ENCODE data around the gene ELFN2.
A peak's percentile ranks its signal among the peaks of the same experiment; 100 is the strongest.
"Not testable (repeated sequence)": the region's sequence is repeated elsewhere in the genome, so short reads cannot be mapped to it uniquely, and the experiment has no call there.

Gene ELFN2

DNA sequence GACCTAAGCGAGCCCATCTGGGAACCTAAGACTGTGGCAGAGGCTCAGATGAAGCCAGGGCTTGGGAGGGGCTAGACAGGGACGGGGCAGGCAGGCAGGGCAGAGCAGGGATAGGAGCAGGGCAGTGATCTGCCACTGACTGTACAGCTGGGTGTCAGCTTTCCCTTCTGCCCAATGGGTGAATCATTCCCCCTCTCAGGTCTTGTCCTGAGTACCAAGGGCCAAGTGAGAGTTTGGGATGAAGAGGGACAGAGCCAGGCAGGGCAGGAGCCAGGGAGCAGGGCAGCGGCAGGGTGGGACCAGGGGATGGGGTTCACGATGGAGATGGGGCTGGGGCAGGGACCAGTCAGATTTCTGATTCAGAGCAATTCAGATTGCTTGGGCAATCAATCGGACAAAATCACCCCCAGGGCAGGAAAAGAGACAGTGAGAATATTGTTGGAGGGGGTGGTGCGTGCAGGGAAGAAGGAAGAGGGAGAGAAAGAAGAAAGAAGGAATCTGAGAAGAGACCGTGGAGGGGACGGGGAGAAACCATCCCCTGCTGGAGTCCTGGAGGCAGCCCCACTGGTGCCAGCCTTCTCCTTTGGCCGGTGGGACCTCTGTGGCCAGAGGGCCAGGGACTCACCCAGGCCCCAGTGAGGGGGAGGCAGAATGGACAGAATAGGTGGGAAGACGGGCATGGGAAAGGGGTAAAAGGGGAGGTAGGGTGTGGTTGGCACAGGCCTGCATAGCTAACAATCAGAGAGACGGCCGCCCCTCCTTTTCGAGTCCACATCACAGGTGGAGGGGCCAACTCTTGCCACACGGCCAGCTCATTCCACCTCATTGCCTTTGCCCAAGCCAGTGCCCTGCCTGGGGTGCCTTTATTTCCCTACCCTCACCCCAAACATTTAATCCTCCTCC, 97.8 kb downstream of the ELFN2 start:
- H3K9me3 ChIP-seq (ENCODE audit: control insufficient read depth, low read length): no peaks in the 10 kb centered on the region
- peaks cover 46% of the 10 kb centered on the region for H3K27me3 ChIP-seq (replicated peaks; ENCODE audit: control insufficient read depth, insufficient read depth, low read length)
- peaks cover 5% of the 10 kb centered on the region for H3K4me1 ChIP-seq (ENCODE audit: control insufficient read depth, insufficient read depth, low read length)

GRCh38 chr22:37328538-37329237, 98.6 kb downstream of the ELFN2 start:
- H3K4me3 ChIP-seq (ENCODE audit: low read length); DNase-seq (ENCODE audit: low read depth); H3K36me3 ChIP-seq (ENCODE audit: control insufficient read depth, insufficient read depth, low read length, severe bottlenecking); H3K9ac ChIP-seq (ENCODE audit: low read length); H3K4me1 ChIP-seq (ENCODE audit: control insufficient read depth, insufficient read depth, low read length); H3K9me3 ChIP-seq (ENCODE audit: control insufficient read depth, low read length): not testable (repeated sequence)
- peaks cover 46% of the 10 kb centered on the region for H3K27me3 ChIP-seq (replicated peaks; ENCODE audit: control insufficient read depth, insufficient read depth, low read length)

More for the DNA sequence above, 97.8 kb downstream of the ELFN2 start:
- H3K36me3 ChIP-seq (ENCODE audit: control insufficient read depth, insufficient read depth, low read length, severe bottlenecking): no peaks in the 10 kb centered on the region
- H3K9ac ChIP-seq (ENCODE audit: low read length): no peak overlapping the region
- DNase-seq (ENCODE audit: low read depth): no peak
- H3K4me3 ChIP-seq (ENCODE audit: low read length): no peak overlapping the region

GRCh38 chr22:37328017-37328416, 99.3 kb downstream of the ELFN2 start:
- Histone ChIP-seq H3K27me3 (replicated peaks; ENCODE audit: control insufficient read depth, insufficient read depth, low read length) (peaks cover 47% of the 10 kb centered on the region), H3K36me3 (ENCODE audit: control insufficient read depth, insufficient read depth, low read length, severe bottlenecking) (no peaks in the 10 kb centered on the region)
- DNase-seq (ENCODE audit: low read depth): no peak

GRCh38 chr22:37326726-37327125, 100.6 kb downstream of the ELFN2 start:
- Histone ChIP-seq H3K4me1 (ENCODE audit: control insufficient read depth, insufficient read depth, low read length) (peaks cover 5% of the 10 kb centered on the region), H3K9me3 (ENCODE audit: control insufficient read depth, low read length) (no peaks in the 10 kb centered on the region), H3K4me3 (ENCODE audit: low read length) (no peak overlapping the region), H3K27me3 (replicated peaks; ENCODE audit: control insufficient read depth, insufficient read depth, low read length) (peaks cover 42% of the 10 kb centered on the region), H3K36me3 (ENCODE audit: control insufficient read depth, insufficient read depth, low read length, severe bottlenecking) (no peaks in the 10 kb centered on the region), H3K9ac (ENCODE audit: low read length) (no peak overlapping the region)
- DNase-seq (ENCODE audit: low read depth): no peak

More at GRCh38 chr22:37328017-37328416, 99.3 kb downstream of the ELFN2 start:
- H3K9me3 ChIP-seq (ENCODE audit: control insufficient read depth, low read length): no peaks in the 10 kb centered on the region
- H3K4me3 ChIP-seq (ENCODE audit: low read length): no peak overlapping the region
- no peak overlapping the region for H3K9ac ChIP-seq (ENCODE audit: low read length)
- peaks cover 5% of the 10 kb centered on the region for H3K4me1 ChIP-seq (ENCODE audit: control insufficient read depth, insufficient read depth, low read length)

DNA sequence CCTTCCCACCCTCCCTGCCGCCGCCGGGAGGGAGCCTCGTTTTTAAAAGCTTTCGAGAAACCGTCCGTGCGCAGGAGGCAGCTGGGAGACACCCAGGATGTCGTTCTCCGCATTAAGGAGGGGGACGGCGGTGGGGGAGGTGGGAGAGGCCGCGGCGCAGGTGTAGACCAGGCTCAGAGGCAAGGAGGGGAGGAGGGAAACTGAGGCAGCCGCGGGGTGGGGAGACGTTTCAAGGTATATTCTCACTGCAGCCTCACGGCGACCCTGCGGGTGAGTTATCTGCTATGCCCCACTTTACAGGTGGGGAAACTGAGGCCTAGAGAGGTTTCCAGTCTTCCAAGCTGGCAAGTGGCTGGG, 102.3 kb downstream of the ELFN2 start:
- H3K9me3 ChIP-seq (ENCODE audit: control insufficient read depth, low read length): no peaks in the 10 kb centered on the region
- H3K4me1 ChIP-seq (ENCODE audit: control insufficient read depth, insufficient read depth, low read length): no peaks in the 10 kb centered on the region
- peaks cover 46% of the 10 kb centered on the region for H3K27me3 ChIP-seq (replicated peaks; ENCODE audit: control insufficient read depth, insufficient read depth, low read length)
- no peak overlapping the region for H3K4me3 ChIP-seq (ENCODE audit: low read length)
- H3K9ac ChIP-seq (ENCODE audit: low read length): no peak overlapping the region
- no peak for DNase-seq (ENCODE audit: low read depth)
- H3K36me3 ChIP-seq (ENCODE audit: control insufficient read depth, insufficient read depth, low read length, severe bottlenecking): no peaks in the 10 kb centered on the region

DNA sequence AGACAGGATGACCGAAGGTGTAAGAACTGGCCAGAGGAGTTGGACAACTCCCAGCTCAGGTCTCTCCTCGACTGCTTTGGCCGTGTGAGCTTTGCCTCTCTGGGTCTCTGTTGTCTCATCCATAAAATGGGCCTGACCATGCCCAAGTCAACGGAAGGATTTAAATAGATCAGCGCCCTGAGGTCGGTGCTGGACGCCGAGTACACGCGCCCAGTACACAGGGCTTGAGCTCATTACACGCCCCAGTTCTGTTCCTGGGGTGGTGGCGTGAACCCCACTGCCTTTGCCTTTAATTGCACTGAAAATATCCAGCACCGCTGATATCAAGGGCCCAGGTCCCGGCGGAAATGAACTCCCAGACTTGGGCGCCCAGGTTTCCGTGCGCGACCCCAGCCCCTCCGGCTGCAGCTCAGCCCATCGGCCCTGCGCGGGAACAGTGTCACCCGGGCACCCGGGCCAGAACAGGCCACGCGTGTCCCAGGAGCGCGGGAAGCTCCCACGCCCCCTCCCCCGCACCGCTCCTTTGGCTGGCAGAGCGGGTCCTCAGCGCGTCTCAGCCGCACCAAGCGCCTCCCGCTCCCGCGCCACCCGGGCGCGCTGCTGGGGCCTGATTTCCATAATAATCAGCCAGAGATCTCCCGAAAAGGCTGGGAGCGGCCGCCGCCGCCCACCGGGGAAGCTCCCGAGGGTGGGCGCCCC, 102.8 kb downstream of the ELFN2 start:
- Histone ChIP-seq H3K4me3 (ENCODE audit: low read length) (no peak overlapping the region), H3K27me3 (replicated peaks; ENCODE audit: control insufficient read depth, insufficient read depth, low read length) (peaks cover 49% of the 10 kb centered on the region), H3K9ac (ENCODE audit: low read length) (no peak overlapping the region), H3K9me3 (ENCODE audit: control insufficient read depth, low read length) (no peaks in the 10 kb centered on the region), H3K4me1 (ENCODE audit: control insufficient read depth, insufficient read depth, low read length) (no peaks in the 10 kb centered on the region), H3K36me3 (ENCODE audit: control insufficient read depth, insufficient read depth, low read length, severe bottlenecking) (no peaks in the 10 kb centered on the region)
- DNase-seq (ENCODE audit: low read depth): no peak

GRCh38 chr22:37320726-37321677, 106.3 kb downstream of the ELFN2 start:
- Histone ChIP-seq H3K4me3 (ENCODE audit: low read length) (no peak overlapping the region), H3K9ac (ENCODE audit: low read length) (no peak overlapping the region), H3K36me3 (ENCODE audit: control insufficient read depth, insufficient read depth, low read length, severe bottlenecking) (no peaks in the 10 kb centered on the region), H3K9me3 (ENCODE audit: control insufficient read depth, low read length) (no peaks in the 10 kb centered on the region), H3K4me1 (ENCODE audit: control insufficient read depth, insufficient read depth, low read length) (no peaks in the 10 kb centered on the region), H3K27me3 (replicated peaks; ENCODE audit: control insufficient read depth, insufficient read depth, low read length) (peaks cover 54% of the 10 kb centered on the region)
- peak; percentile 41 for DNase-seq (ENCODE audit: low read depth)

DNA sequence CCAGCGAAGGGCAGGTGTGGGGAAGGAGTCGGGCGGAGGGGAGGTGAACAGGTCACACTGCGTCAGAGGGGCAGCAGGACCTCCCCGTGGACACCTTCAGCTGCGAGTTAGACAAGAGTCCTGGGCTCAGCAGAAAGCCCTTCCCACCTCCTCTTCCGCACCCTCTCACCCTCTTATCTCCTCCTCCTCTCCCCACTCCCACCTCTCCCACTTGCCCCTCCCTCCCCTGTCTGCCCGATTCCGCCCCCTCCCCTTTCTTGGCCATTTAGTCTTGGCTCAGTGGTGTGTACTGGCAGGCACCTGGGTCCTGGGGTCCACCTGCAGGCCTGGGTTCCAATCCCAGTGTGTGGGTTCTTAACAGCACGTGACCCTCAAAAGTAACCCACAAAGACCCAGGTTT, 107.8 kb downstream of the ELFN2 start:
- no peaks in the 10 kb centered on the region for H3K36me3 ChIP-seq (ENCODE audit: control insufficient read depth, insufficient read depth, low read length, severe bottlenecking)
- H3K27me3 ChIP-seq (replicated peaks; ENCODE audit: control insufficient read depth, insufficient read depth, low read length): peaks cover 45% of the 10 kb centered on the region
- no peaks in the 10 kb centered on the region for H3K9me3 ChIP-seq (ENCODE audit: control insufficient read depth, low read length)
- H3K9ac ChIP-seq (ENCODE audit: low read length): no peak overlapping the region
- H3K4me3 ChIP-seq (ENCODE audit: low read length): no peak overlapping the region
- peaks cover 2% of the 10 kb centered on the region for H3K4me1 ChIP-seq (ENCODE audit: control insufficient read depth, insufficient read depth, low read length)
- no peak for DNase-seq (ENCODE audit: low read depth)

GRCh38 chr22:37318364-37319109, 108.7 kb downstream of the ELFN2 start:
- no peaks in the 10 kb centered on the region for H3K36me3 ChIP-seq (ENCODE audit: control insufficient read depth, insufficient read depth, low read length, severe bottlenecking)
- no peak overlapping the region for H3K4me3 ChIP-seq (ENCODE audit: low read length)
- peaks cover 11% of the 10 kb centered on the region for H3K4me1 ChIP-seq (ENCODE audit: control insufficient read depth, insufficient read depth, low read length)
- H3K27me3 ChIP-seq (replicated peaks; ENCODE audit: control insufficient read depth, insufficient read depth, low read length): peaks cover 36% of the 10 kb centered on the region
- no peak for DNase-seq (ENCODE audit: low read depth)
- H3K9me3 ChIP-seq (ENCODE audit: control insufficient read depth, low read length): no peaks in the 10 kb centered on the region
- no peak overlapping the region for H3K9ac ChIP-seq (ENCODE audit: low read length)
